HepG2 (cell line): ENCODE measurements around the gene ADORA2B.

Experiments used
- ASH2L ChIP-seq: fragments of 300-600, 200-600 bp; sonication (generic); IDR thresholded peaks from 2 replicates; pipeline ENCODE4 v1.7.0; 2017; ENCODE audit warnings: low read depth, mild to moderate bottlenecking, moderate library complexity, mixed read lengths, low read length; ENCODE audit not compliant: insufficient read length
- MAFG ChIP-seq: sonication (generic); formaldehyde crosslinking; IDR thresholded peaks from 2 replicates; pipeline ENCODE4 v1.5.1; 2020; ENCODE audit warnings: mild to moderate bottlenecking, missing genetic modification reagents
- POLR2AphosphoS5 ChIP-seq: IDR thresholded peaks from 2 replicates; pipeline ENCODE4 v1.6.1; 2012; ENCODE audit warnings: low read depth, low read length
- ZBTB2 ChIP-seq: sonication (generic); formaldehyde crosslinking; IDR thresholded peaks from 2 replicates; pipeline ENCODE4 v1.8.0; 2022; ENCODE audit warnings: low read depth, missing genetic modification reagents
- ZNF274 ChIP-seq: sonication (generic); formaldehyde crosslinking; IDR thresholded peaks from 2 replicates; pipeline ENCODE4 v1.5.1; 2020; ENCODE audit warnings: mild to moderate bottlenecking, missing genetic modification reagents
- TF ChIP-seq, protein P1 (sequence below), 2 experiments: IDR thresholded peaks; 2 replicates each; pipeline ENCODE4 v1.6.1; 2011 to 2012; ENCODE audit warnings: low read length in 2 of 2, borderline replicate concordance in 1 of 2, low read depth in 1 of 2, mild to moderate bottlenecking in 1 of 2, moderate library complexity in 1 of 2
- TF ChIP-seq, protein P2 (sequence below): sonication (generic); formaldehyde crosslinking; IDR thresholded peaks from 2 replicates; pipeline ENCODE4 v1.5.0; 2020; ENCODE audit warnings: mild to moderate bottlenecking, missing genetic modification reagents, moderate library complexity

DNA sequence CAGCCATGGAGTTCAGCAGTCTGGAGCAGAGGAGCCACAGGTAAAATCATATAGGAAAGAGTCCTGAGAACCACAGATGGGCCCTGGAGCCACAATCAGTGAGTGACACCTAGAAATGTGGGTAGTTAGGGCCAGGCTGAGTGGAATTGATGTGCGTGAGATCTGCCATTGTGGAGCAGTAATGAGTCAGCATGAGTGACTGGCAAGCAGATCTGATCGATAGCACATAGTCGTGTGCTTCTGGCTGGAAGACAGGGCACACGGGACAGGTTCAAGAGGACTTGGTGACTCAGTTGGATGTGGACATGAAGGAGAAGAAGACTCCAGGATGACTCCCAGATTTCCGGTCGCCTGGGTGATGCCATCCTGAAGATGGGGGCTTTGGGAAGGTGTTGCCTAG, 12.3 kb downstream of the ADORA2B start:
- TF ChIP-seq MAFG (CRISPR knock-in tag) (no peak), ZNF274 (CRISPR knock-in tag) (no peak), POLR2AphosphoS5 (no peak), ZBTB2 (CRISPR knock-in tag) (no peak), ASH2L (no peak)
- TF ChIP-seq, protein P1, sequence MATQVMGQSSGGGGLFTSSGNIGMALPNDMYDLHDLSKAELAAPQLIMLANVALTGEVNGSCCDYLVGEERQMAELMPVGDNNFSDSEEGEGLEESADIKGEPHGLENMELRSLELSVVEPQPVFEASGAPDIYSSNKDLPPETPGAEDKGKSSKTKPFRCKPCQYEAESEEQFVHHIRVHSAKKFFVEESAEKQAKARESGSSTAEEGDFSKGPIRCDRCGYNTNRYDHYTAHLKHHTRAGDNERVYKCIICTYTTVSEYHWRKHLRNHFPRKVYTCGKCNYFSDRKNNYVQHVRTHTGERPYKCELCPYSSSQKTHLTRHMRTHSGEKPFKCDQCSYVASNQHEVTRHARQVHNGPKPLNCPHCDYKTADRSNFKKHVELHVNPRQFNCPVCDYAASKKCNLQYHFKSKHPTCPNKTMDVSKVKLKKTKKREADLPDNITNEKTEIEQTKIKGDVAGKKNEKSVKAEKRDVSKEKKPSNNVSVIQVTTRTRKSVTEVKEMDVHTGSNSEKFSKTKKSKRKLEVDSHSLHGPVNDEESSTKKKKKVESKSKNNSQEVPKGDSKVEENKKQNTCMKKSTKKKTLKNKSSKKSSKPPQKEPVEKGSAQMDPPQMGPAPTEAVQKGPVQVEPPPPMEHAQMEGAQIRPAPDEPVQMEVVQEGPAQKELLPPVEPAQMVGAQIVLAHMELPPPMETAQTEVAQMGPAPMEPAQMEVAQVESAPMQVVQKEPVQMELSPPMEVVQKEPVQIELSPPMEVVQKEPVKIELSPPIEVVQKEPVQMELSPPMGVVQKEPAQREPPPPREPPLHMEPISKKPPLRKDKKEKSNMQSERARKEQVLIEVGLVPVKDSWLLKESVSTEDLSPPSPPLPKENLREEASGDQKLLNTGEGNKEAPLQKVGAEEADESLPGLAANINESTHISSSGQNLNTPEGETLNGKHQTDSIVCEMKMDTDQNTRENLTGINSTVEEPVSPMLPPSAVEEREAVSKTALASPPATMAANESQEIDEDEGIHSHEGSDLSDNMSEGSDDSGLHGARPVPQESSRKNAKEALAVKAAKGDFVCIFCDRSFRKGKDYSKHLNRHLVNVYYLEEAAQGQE (IDR thresholded peaks at IDR 0.05; ENCODE audit: borderline replicate concordance in 1 of 2, low read depth in 1 of 2, low read length in 2 of 2), result no peak
- TF ChIP-seq, protein P2, sequence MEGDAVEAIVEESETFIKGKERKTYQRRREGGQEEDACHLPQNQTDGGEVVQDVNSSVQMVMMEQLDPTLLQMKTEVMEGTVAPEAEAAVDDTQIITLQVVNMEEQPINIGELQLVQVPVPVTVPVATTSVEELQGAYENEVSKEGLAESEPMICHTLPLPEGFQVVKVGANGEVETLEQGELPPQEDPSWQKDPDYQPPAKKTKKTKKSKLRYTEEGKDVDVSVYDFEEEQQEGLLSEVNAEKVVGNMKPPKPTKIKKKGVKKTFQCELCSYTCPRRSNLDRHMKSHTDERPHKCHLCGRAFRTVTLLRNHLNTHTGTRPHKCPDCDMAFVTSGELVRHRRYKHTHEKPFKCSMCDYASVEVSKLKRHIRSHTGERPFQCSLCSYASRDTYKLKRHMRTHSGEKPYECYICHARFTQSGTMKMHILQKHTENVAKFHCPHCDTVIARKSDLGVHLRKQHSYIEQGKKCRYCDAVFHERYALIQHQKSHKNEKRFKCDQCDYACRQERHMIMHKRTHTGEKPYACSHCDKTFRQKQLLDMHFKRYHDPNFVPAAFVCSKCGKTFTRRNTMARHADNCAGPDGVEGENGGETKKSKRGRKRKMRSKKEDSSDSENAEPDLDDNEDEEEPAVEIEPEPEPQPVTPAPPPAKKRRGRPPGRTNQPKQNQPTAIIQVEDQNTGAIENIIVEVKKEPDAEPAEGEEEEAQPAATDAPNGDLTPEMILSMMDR (CRISPR knock-in tag), result no peak
